ENCODE measurements around the gene RASGRF2.
A peak's percentile ranks its signal among the peaks of the same experiment; 100 is the strongest.

Gene RASGRF2

GRCh38 chr5:80959138-80959537 is 1.0 kb upstream of the RASGRF2 start:
- no peak for TF ChIP-seq CTCF (IDR thresholded peaks at IDR 0.05)
- no peaks in the 10 kb centered on the region for H3K9me3 ChIP-seq
- peaks cover 0 to 15% (median 9%) of the 10 kb centered on the region in 4 donors for H3K4me1 ChIP-seq
- H3K36me3 ChIP-seq: no peaks in the 10 kb centered on the region
- no peak for DNase-seq
- intact Hi-C loops (cut with DNase I; ENCODE audit: low total_unique reads): no loop called here
- no peak overlapping the region for H3K4me3 ChIP-seq
- H3K27me3 ChIP-seq: peaks cover 0 to 27% of the 10 kb centered on the region in 2 donors
- H3K27ac ChIP-seq: no peak overlapping the region

- Histone ChIP-seq H3K27me3 (peaks cover 0 to 27% of the 10 kb centered on the region in 2 donors), H3K4me1 (peaks cover 0 to 15% (median 9%) of the 10 kb centered on the region in 4 donors), H3K36me3 (no peaks in the 10 kb centered on the region), H3K9me3 (no peaks in the 10 kb centered on the region), H3K27ac (peak overlapping the region; percentile 15 to 52), H3K4me3 (peak overlapping the region; percentile 44 to 49)
- TF ChIP-seq CTCF (IDR thresholded peaks at IDR 0.05): no peak
- DNase-seq: no peak
- intact Hi-C loops (cut with DNase I; ENCODE audit: low total_unique reads): no loop called here
Measured at GRCh38 chr5:80960531-80961375, 590 bp downstream of the RASGRF2 start.

GRCh38 chr5:80961376-80962281 is 1.5 kb downstream of the RASGRF2 start:
- no peak for TF ChIP-seq CTCF (IDR thresholded peaks at IDR 0.05)
- H3K9me3 ChIP-seq: no peaks in the 10 kb centered on the region
- peaks cover 0 to 27% of the 10 kb centered on the region in 2 donors for H3K27me3 ChIP-seq
- H3K4me3 ChIP-seq: peak overlapping the region; percentile 44 to 49
- no peak for DNase-seq
- peaks cover 0 to 15% (median 9%) of the 10 kb centered on the region in 4 donors for H3K4me1 ChIP-seq
- intact Hi-C loops (cut with DNase I; ENCODE audit: low total_unique reads): no loop called here
- peak overlapping the region in 1 of 2 donors; percentile 15 for H3K27ac ChIP-seq
- no peaks in the 10 kb centered on the region for H3K36me3 ChIP-seq

GRCh38 chr5:80962630-80963520 is 2.7 kb downstream of the RASGRF2 start:
- TF ChIP-seq CTCF (IDR thresholded peaks at IDR 0.05): no peak
- Histone ChIP-seq H3K4me1 (peaks cover 0 to 15% (median 9%) of the 10 kb centered on the region in 4 donors), H3K4me3 (no peak overlapping the region), H3K9me3 (no peaks in the 10 kb centered on the region), H3K27me3 (peaks cover 0 to 23% of the 10 kb centered on the region in 2 donors), H3K36me3 (no peaks in the 10 kb centered on the region), H3K27ac (no peak overlapping the region)
- intact Hi-C loops (cut with DNase I; ENCODE audit: low total_unique reads): no loop called here
- no peak for DNase-seq

- H3K4me3 ChIP-seq: no peak overlapping the region
- H3K27ac ChIP-seq: no peak overlapping the region
- TF ChIP-seq CTCF (IDR thresholded peaks at IDR 0.05): no peak
- H3K9me3 ChIP-seq: no peaks in the 10 kb centered on the region
- peaks cover 0 to 15% (median 9%) of the 10 kb centered on the region in 4 donors for H3K4me1 ChIP-seq
- no peaks in the 10 kb centered on the region for H3K36me3 ChIP-seq
- peaks cover 0 to 23% of the 10 kb centered on the region in 2 donors for H3K27me3 ChIP-seq
- DNase-seq: no peak
- intact Hi-C loops (cut with DNase I; ENCODE audit: low total_unique reads): no loop called here
Measured at GRCh38 chr5:80963521-80963895, 3.3 kb downstream of the RASGRF2 start.

Measured in tibial artery (tissue), 4 donors.